ENCODE data around the gene ADIG. TPM values are rescaled to one million over a fixed set of nuclear protein-coding genes. Genes with fewer than 3 reads are reported as not detected.
A peak's percentile ranks its signal among the peaks of the same experiment; 100 is the strongest.

The ADIG gene
- total and polyA plus RNA-seq, 2 of the 13 experiments (the other 11 are each of a cell fraction or from before 2014, with no cell fraction given): 0.15 TPM; not detected in 1

GRCh38 chr20:38585404-38586180, 4.6 kb downstream of the ADIG start (continued):
- peak in 1 of 2 experiments; percentile 25; a peak in 1 of 4 replicates for TF ChIP-seq REST (IDR thresholded peaks at IDR 0.05; ENCODE audit: borderline replicate concordance in 1 of 2, low read depth in 1 of 2, low read length in 2 of 2)
- peak; percentile 94 for TF ChIP-seq ZNF354B (CRISPR knock-in tag; IDR thresholded peaks at IDR 0.05)
- peak; percentile 74 for TF ChIP-seq BORCS8-MEF2B (CRISPR knock-in tag; IDR thresholded peaks at IDR 0.05)
- no peak for TF ChIP-seq TAF15 (IDR thresholded peaks at IDR 0.05; ENCODE audit: low read depth, low read length, poor library complexity, severe bottlenecking)
- TF ChIP-seq SMAD1 (CRISPR knock-in tag; IDR thresholded peaks at IDR 0.05; ENCODE audit: borderline replicate concordance, low read depth): peak; percentile 74; the same call in 1 of the 2 replicates
- no peak for TF ChIP-seq CEBPZ (IDR thresholded peaks at IDR 0.05; ENCODE audit: low read length)
- no peak; the same call in 1 of the 2 replicates for TF ChIP-seq ZNF816 (CRISPR knock-in tag; IDR thresholded peaks at IDR 0.05; ENCODE audit: borderline replicate concordance)
- TF ChIP-seq ZNF484 (CRISPR knock-in tag; IDR thresholded peaks at IDR 0.05; ENCODE audit: borderline replicate concordance, low read depth): no peak
- TF ChIP-seq EP300 (IDR thresholded peaks at IDR 0.05; ENCODE audit: low read depth in 2 of 2, low read length in 2 of 2): peak in 1 of 2 experiments; percentile 83; a peak in 3 of 4 replicates
- peak; percentile 78 for TF ChIP-seq EP300 (CRISPR knock-in tag; IDR thresholded peaks at IDR 0.05; ENCODE audit: borderline replicate concordance)
- TF ChIP-seq ZNF709 (CRISPR knock-in tag; IDR thresholded peaks at IDR 0.05): peak; percentile 78; the same call in 1 of the 2 replicates
- TF ChIP-seq MXI1 (IDR thresholded peaks at IDR 0.05; ENCODE audit: borderline replicate concordance, low read depth, low read length): peak; percentile 29; the same call in 1 of the 3 replicates
- TF ChIP-seq KLF12 (CRISPR knock-in tag; IDR thresholded peaks at IDR 0.05; ENCODE audit: borderline replicate concordance): no peak
- peak; percentile 54; the same call in 1 of the 2 replicates for TF ChIP-seq ZNF12 (CRISPR knock-in tag; IDR thresholded peaks at IDR 0.05)
- no peak for TF ChIP-seq FLYWCH1 (CRISPR knock-in tag; IDR thresholded peaks at IDR 0.05)
- peak; percentile 92 for TF ChIP-seq HMG20A (CRISPR knock-in tag; IDR thresholded peaks at IDR 0.05; ENCODE audit: borderline replicate concordance)
- TF ChIP-seq DNMT1 (CRISPR knock-in tag; IDR thresholded peaks at IDR 0.05): peak; percentile 66; the same call in 1 of the 2 replicates
- no peak for TF ChIP-seq ZNF777 (CRISPR knock-in tag; IDR thresholded peaks at IDR 0.05)
- TF ChIP-seq ZNF34 (CRISPR knock-in tag; IDR thresholded peaks at IDR 0.05; ENCODE audit: borderline replicate concordance): peak; percentile 83; the same call in 1 of the 2 replicates

All from HepG2 (cell line).